Urinary bladder (tissue), 4 donors: Measurements from ENCODE around the gene TMPRSS11E. TPM values are rescaled to one million over a fixed set of nuclear protein-coding genes. Genes with fewer than 3 reads are reported as not detected.
"Not testable (repeated sequence)": the region's sequence is repeated elsewhere in the genome, so short reads cannot be mapped to it uniquely, and the experiment has no call there.

Experiments
- DNase-seq: peaks from one replicate; pipeline ENCODE4 v3.0.0-alpha.2; 2015; ENCODE audit errors: extremely low spot score
- H3K27ac ChIP-seq: one replicate; pipeline ENCODE4 v1.5.1; 2013; ENCODE audit warnings: low read depth, mild to moderate bottlenecking, moderate library complexity
- H3K36me3 ChIP-seq: one replicate; pipeline ENCODE4 v1.6.1; 2013; ENCODE audit warnings: mild to moderate bottlenecking, moderate library complexity; ENCODE audit not compliant: insufficient read depth
- H3K4me1 ChIP-seq: one replicate; pipeline ENCODE4 v1.6.1; 2013; ENCODE audit warnings: mild to moderate bottlenecking, moderate library complexity; ENCODE audit not compliant: insufficient read depth
- H3K4me3 ChIP-seq: one replicate; pipeline ENCODE4 v1.5.1; 2013; ENCODE audit warnings: low read depth, low read length
- WGBS: extraction: QIAGEN DNeasy Blood & Tissue Kit; methylation state at CpG from one replicate; pipeline ENCODE4 v1.1.7; 2013; 5-methylcytosine and 5-hydroxymethylcytosine counted together
- polyA plus RNA-seq: library from polyadenylated mRNA; stranded (reverse); fragments of 200-250 nt; gene quantifications from one replicate; pipeline ENCODE4 v1.2.3, GENCODE V29; 2013
- total RNA-seq: library from RNA; depleted of rRNA; stranded (reverse); fragments of >200 nt; gene quantifications from one replicate; pipeline ENCODE4 v1.2.3, GENCODE V29; 2014
- donor health status: healthy with polysubstance abuse.
- donor health status: healthy.

TMPRSS11E gene
- total and polyA plus RNA-seq, 2 donors, result 2.2 to 34.7 TPM

- WGBS, result 41% methylated on average over 5 of the region's 5 CpGs
- H3K27ac ChIP-seq, result no peak overlapping the region
Measured at GRCh38 chr4:68476191-68476590, 28.9 kb downstream of the TMPRSS11E start.

GRCh38 chr4:68489338-68489737, 42.1 kb downstream of the TMPRSS11E start:
- Histone ChIP-seq H3K4me3 (no peak overlapping the region), H3K36me3 (no peaks in the 10 kb centered on the region), H3K4me1 (no peaks in the 10 kb centered on the region), H3K27ac (no peak overlapping the region)
- no peak for DNase-seq
- 66% methylated on average over 5 of the region's 5 CpGs for WGBS

More at GRCh38 chr4:68476191-68476590, 28.9 kb downstream of the TMPRSS11E start:
- Histone ChIP-seq H3K4me3 (no peak overlapping the region), H3K36me3 (peaks cover 2% of the 10 kb centered on the region), H3K4me1 (no peaks in the 10 kb centered on the region)
- DNase-seq, result no peak

GRCh38 chr4:68490826-68491457, 43.7 kb downstream of the TMPRSS11E start:
- Histone ChIP-seq H3K4me1 (no peaks in the 10 kb centered on the region), H3K27ac (no peak overlapping the region), H3K36me3 (no peaks in the 10 kb centered on the region), H3K4me3 (no peak overlapping the region)
- 93% methylated on average over 6 of the region's 6 CpGs for WGBS
- no peak for DNase-seq

GRCh38 chr4:68494688-68495087, 47.4 kb downstream of the TMPRSS11E start:
- 24% methylated on average over 1 of the region's 1 CpG for WGBS
- DNase-seq, result no peak
- Histone ChIP-seq H3K4me3 (no peak overlapping the region), H3K27ac (no peak overlapping the region), H3K36me3 (no peaks in the 10 kb centered on the region), H3K4me1 (no peaks in the 10 kb centered on the region)

GRCh38 chr4:68498413-68499007, 51.2 kb downstream of the TMPRSS11E start:
- Histone ChIP-seq H3K36me3 (no peaks in the 10 kb centered on the region), H3K4me1 (no peaks in the 10 kb centered on the region), H3K4me3 (no peak overlapping the region), H3K27ac (no peak overlapping the region)
- DNase-seq, result peak; percentile 35
- WGBS, result 21% methylated on average over 5 of the region's 5 CpGs

GRCh38 chr4:68499021-68499420, 51.8 kb downstream of the TMPRSS11E start:
- Histone ChIP-seq H3K4me3 (no peak overlapping the region), H3K27ac (no peak overlapping the region), H3K4me1 (no peaks in the 10 kb centered on the region), H3K36me3 (no peaks in the 10 kb centered on the region)
- WGBS, result 41% methylated on average over 4 of the region's 4 CpGs
- DNase-seq, result no peak

- H3K4me1 ChIP-seq, H3K4me3 ChIP-seq, DNase-seq, H3K27ac ChIP-seq, H3K36me3 ChIP-seq: not testable (repeated sequence)
- 89% methylated on average over 4 of the region's 4 CpGs for WGBS
Measured at GRCh38 chr4:68503462-68503861, 56.2 kb downstream of the TMPRSS11E start.

GRCh38 chr4:68504836-68505235, 57.6 kb downstream of the TMPRSS11E start:
- not testable (repeated sequence) for H3K36me3 ChIP-seq, H3K4me3 ChIP-seq, DNase-seq, H3K27ac ChIP-seq, H3K4me1 ChIP-seq
- 92% methylated on average over 4 of the region's 4 CpGs for WGBS

GRCh38 chr4:68505452-68505851, 58.2 kb downstream of the TMPRSS11E start:
- H3K36me3 ChIP-seq, H3K27ac ChIP-seq, DNase-seq, H3K4me1 ChIP-seq, H3K4me3 ChIP-seq: not testable (repeated sequence)
- WGBS, result 96% methylated on average over 1 of the region's 1 CpG

- no peaks in the 10 kb centered on the region for H3K36me3 ChIP-seq
- DNase-seq, result no peak
- H3K4me3 ChIP-seq, result no peak overlapping the region
- no peaks in the 10 kb centered on the region for H3K4me1 ChIP-seq
- no peak overlapping the region for H3K27ac ChIP-seq
- 72% methylated on average over 1 of the region's 1 CpG for WGBS
Measured at GRCh38 chr4:68518889-68519288, 71.6 kb downstream of the TMPRSS11E start.

- Histone ChIP-seq H3K27ac (no peak overlapping the region), H3K4me3 (no peak overlapping the region), H3K4me1 (no peaks in the 10 kb centered on the region), H3K36me3 (no peaks in the 10 kb centered on the region)
- no peak for DNase-seq
- WGBS, result 72% methylated on average over 2 of the region's 2 CpGs
Measured at GRCh38 chr4:68520985-68521384, 73.7 kb downstream of the TMPRSS11E start.

- not testable (repeated sequence) for H3K4me1 ChIP-seq, DNase-seq, H3K36me3 ChIP-seq, H3K4me3 ChIP-seq, H3K27ac ChIP-seq
- 32% methylated on average over 1 of the region's 1 CpG for WGBS
Measured at GRCh38 chr4:68522232-68522631, 75.0 kb downstream of the TMPRSS11E start.

- Histone ChIP-seq H3K27ac (no peak overlapping the region), H3K4me3 (no peak overlapping the region), H3K36me3 (no peaks in the 10 kb centered on the region), H3K4me1 (no peaks in the 10 kb centered on the region)
- WGBS, result 73% methylated on average over 6 of the region's 6 CpGs
- DNase-seq, result no peak
Measured at GRCh38 chr4:68535974-68536373, 88.7 kb downstream of the TMPRSS11E start.

- H3K4me1 ChIP-seq, result no peaks in the 10 kb centered on the region
- H3K36me3 ChIP-seq, result no peaks in the 10 kb centered on the region
- H3K4me3 ChIP-seq, result no peak overlapping the region
- no peak for DNase-seq
- no peak overlapping the region for H3K27ac ChIP-seq
- 89% methylated on average over 3 of the region's 3 CpGs for WGBS
Measured at GRCh38 chr4:68536375-68536774, 89.1 kb downstream of the TMPRSS11E start.
